AG09309 (cell line): ENCODE data around the gene SLC49A4.

Experiments used
- DNase-seq: peaks from one replicate; pipeline ENCODE4 v3.0.0-alpha.2; 2010; ENCODE audit warnings: low read depth
- H3K4me3 ChIP-seq: 2 replicates; pipeline ENCODE4 v1.5.1; 2011; ENCODE audit warnings: mild to moderate bottlenecking, low read depth, low read length, moderate library complexity; ENCODE audit not compliant: control insufficient read depth
- CTCF ChIP-seq: IDR thresholded peaks from 2 replicates; pipeline ENCODE4 v1.5.1; 2011; ENCODE audit warnings: mild to moderate bottlenecking, low read depth, low read length, inconsistent platforms; ENCODE audit not compliant: insufficient read depth, control insufficient read depth; ENCODE audit errors: missing control alignments

The SLC49A4 gene

GRCh38 chr3:122907471-122907870 lies 112.6 kb downstream of the SLC49A4 start:
- TF ChIP-seq CTCF: no peak
- DNase-seq: no peak
- no peak overlapping the region for H3K4me3 ChIP-seq

- H3K4me3 ChIP-seq: no peak overlapping the region
- no peak for TF ChIP-seq CTCF
- no peak for DNase-seq
These were observed 113.4 kb downstream of the SLC49A4 start for GRCh38 chr3:122908251-122908650.

GRCh38 chr3:122911901-122912300 lies 117.0 kb downstream of the SLC49A4 start:
- TF ChIP-seq CTCF: no peak
- no peak for DNase-seq
- no peak overlapping the region for H3K4me3 ChIP-seq

- TF ChIP-seq CTCF: no peak
- no peak for DNase-seq
- no peak overlapping the region for H3K4me3 ChIP-seq
These were observed 118.1 kb downstream of the SLC49A4 start for GRCh38 chr3:122912772-122913538.

- H3K4me3 ChIP-seq: no peak overlapping the region
- DNase-seq: no peak
- TF ChIP-seq CTCF: no peak
These were observed 118.8 kb downstream of the SLC49A4 start for GRCh38 chr3:122913539-122914100.

- TF ChIP-seq CTCF: no peak
These were observed 120.6 kb downstream of the SLC49A4 start for GRCh38 chr3:122915300-122916055.

More at GRCh38 chr3:122915300-122916055, 120.6 kb downstream of the SLC49A4 start:
- no peak overlapping the region for H3K4me3 ChIP-seq
- no peak for DNase-seq
